PFSK-1 (cell line): ENCODE results near the gene HLA-DQB2.

ENCODE experiments used
- POLR2AphosphoS5 ChIP-seq: IDR thresholded peaks from 2 replicates; pipeline ENCODE4 v1.6.1; 2012; ENCODE audit warnings: low read depth, mild to moderate bottlenecking, control low read depth, low read length, moderate library complexity
- REST ChIP-seq, 2 experiments: IDR thresholded peaks; 2 replicates each; pipeline versions ENCODE4 v1.6.1 to v1.8.0; 2011 to 2012; ENCODE audit warnings: low read depth in 2 of 2, low read length in 2 of 2, control low read depth in 1 of 2, inconsistent platforms in 1 of 2, mild to moderate bottlenecking in 1 of 2, moderate library complexity in 1 of 2; ENCODE audit not compliant: insufficient read depth in 1 of 2
- TAF1 ChIP-seq: IDR thresholded peaks from 2 replicates; pipeline ENCODE4 v1.6.1; 2012; ENCODE audit warnings: low read length, control low read depth, borderline replicate concordance; ENCODE audit not compliant: insufficient read depth

- TF ChIP-seq POLR2AphosphoS5 = no peak
- no peak for TF ChIP-seq TAF1
- TF ChIP-seq REST (IDR thresholded peaks at IDR 0.05; ENCODE audit: insufficient read depth in 1 of 2, low read depth in 2 of 2, low read length in 2 of 2) = no peak
Observed at GRCh38 chr6:32799740-32800139, 36.4 kb upstream of the HLA-DQB2 start.
